GM12892 (cell line): ENCODE results near the gene ARL6IP5.

Experiments
- POLR2A ChIP-seq: IDR thresholded peaks from 2 replicates; pipeline ENCODE4 v1.6.1; 2011; ENCODE audit warnings: low read depth, low read length, control low read depth
- TAF1 ChIP-seq: IDR thresholded peaks from 2 replicates; pipeline ENCODE4 v1.6.1; 2011; ENCODE audit warnings: low read depth, mild to moderate bottlenecking, control low read depth, low read length, borderline replicate concordance

DNA sequence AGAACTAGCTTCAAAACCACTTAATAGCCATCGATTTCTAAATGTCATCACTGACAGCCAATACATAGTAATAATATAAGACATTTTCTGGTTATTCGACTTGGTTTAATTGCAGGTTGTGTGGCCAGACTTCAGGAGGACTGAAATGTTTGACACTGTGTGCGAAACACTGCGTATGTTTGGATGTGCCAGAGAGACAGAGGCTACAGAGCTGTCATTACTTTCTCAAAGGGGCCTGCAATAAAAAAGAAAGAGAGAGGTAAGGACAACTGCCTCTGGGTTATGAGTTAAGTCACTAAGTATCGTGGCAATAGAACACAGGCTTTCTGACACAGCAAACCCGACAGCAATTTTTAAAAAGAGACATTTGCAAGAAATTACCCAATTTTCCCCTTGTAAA lies 36.8 kb downstream of the ARL6IP5 start:
- no peak for TF ChIP-seq TAF1
- TF ChIP-seq POLR2A = no peak
